Measurements from ENCODE around the gene KIF17.

GRCh38 chr1:20657024-20657423 lies 60.8 kb downstream of the KIF17 start:
- TF ChIP-seq CTCF (IDR thresholded peaks at IDR 0.05), result no peak
- TF ChIP-seq POLR2AphosphoS5 (IDR thresholded peaks at IDR 0.05), result no peak
- TF ChIP-seq POLR2A (IDR thresholded peaks at IDR 0.05), result no peak

Data from upper lobe of left lung (tissue), 4 donors.